Transverse colon (tissue), 4 donors: Measurements from ENCODE around the gene PLEKHA1.

ENCODE experiments used
- CTCF ChIP-seq, 5 experiments: fragments of 200-600 bp in 3 of 5; fragments of 450-650 bp in 2 of 5; sonication (generic) in 3 of 5; IDR thresholded peaks; 1 replicate in 2 of 5; 2 replicates in 3 of 5; pipeline ENCODE4 v1.5.1; 2016 to 2017; ENCODE audit warnings: antibody characterized with exemption in 5 of 5, inconsistent platforms in 3 of 5, mild to moderate bottlenecking in 2 of 5, moderate library complexity in 1 of 5
- POLR2A ChIP-seq: fragments of 450-650 bp; IDR thresholded peaks from one replicate; pipeline ENCODE4 v1.6.1; 2016; ENCODE audit warnings: antibody characterized with exemption, mild to moderate bottlenecking, moderate library complexity
- POLR2AphosphoS5 ChIP-seq, 3 donors: sonication (generic); formaldehyde crosslinking; IDR thresholded peaks; one replicate each; pipeline ENCODE4 v1.6.1; 2016; ENCODE audit warnings: antibody characterized with exemption in 3 of 3

GRCh38 chr10:122368502-122369254, 5.8 kb upstream of the PLEKHA1 start:
- TF ChIP-seq CTCF (IDR thresholded peaks at IDR 0.05) (no peak), POLR2A (no peak), POLR2AphosphoS5 (IDR thresholded peaks at IDR 0.05) (no peak)
